ENCODE results near the gene SH3PXD2A.

Gene SH3PXD2A

GRCh38 chr10:103698266-103698665 is 157.1 kb downstream of the SH3PXD2A start:
- DNase-seq, result no peak

- DNase-seq, result no peak
Measured at GRCh38 chr10:103697787-103698186, 157.6 kb downstream of the SH3PXD2A start.

- peak; percentile 67 for DNase-seq
Measured at GRCh38 chr10:103696411-103697145, 158.8 kb downstream of the SH3PXD2A start.

- DNase-seq, result no peak
Measured at GRCh38 chr10:103696094-103696410, 159.3 kb downstream of the SH3PXD2A start.

GRCh38 chr10:103695584-103696005 is 159.8 kb downstream of the SH3PXD2A start:
- no peak for DNase-seq

- DNase-seq, result no peak
Measured at GRCh38 chr10:103693812-103694205, 161.6 kb downstream of the SH3PXD2A start.

GRCh38 chr10:103692952-103693811 is 162.2 kb downstream of the SH3PXD2A start:
- peak; percentile 24 for DNase-seq

GRCh38 chr10:103692436-103692951 is 162.9 kb downstream of the SH3PXD2A start:
- DNase-seq, result no peak

GRCh38 chr10:103691723-103692435 is 163.5 kb downstream of the SH3PXD2A start:
- no peak for DNase-seq

- DNase-seq, result no peak
Measured at GRCh38 chr10:103691267-103691666, 164.1 kb downstream of the SH3PXD2A start.

GRCh38 chr10:103690281-103690680 is 165.1 kb downstream of the SH3PXD2A start:
- DNase-seq, result no peak

- no peak for DNase-seq
Measured at GRCh38 chr10:103688491-103688890, 166.9 kb downstream of the SH3PXD2A start.

GRCh38 chr10:103687718-103688117 is 167.7 kb downstream of the SH3PXD2A start:
- no peak for DNase-seq

- DNase-seq, result no peak
Measured at GRCh38 chr10:103687172-103687571, 168.2 kb downstream of the SH3PXD2A start.

GRCh38 chr10:103685880-103686669 is 169.3 kb downstream of the SH3PXD2A start:
- DNase-seq, result peak; percentile 61

GRCh38 chr10:103683851-103684250 is 171.5 kb downstream of the SH3PXD2A start:
- no peak for DNase-seq

GRCh38 chr10:103682631-103683030 is 172.7 kb downstream of the SH3PXD2A start:
- DNase-seq, result no peak

GRCh38 chr10:103681617-103682399 is 173.6 kb downstream of the SH3PXD2A start:
- DNase-seq, result no peak

- DNase-seq, result no peak
Measured at GRCh38 chr10:103680869-103681236, 174.5 kb downstream of the SH3PXD2A start.

- DNase-seq, result no peak
Measured at GRCh38 chr10:103679096-103679790, 176.1 kb downstream of the SH3PXD2A start.

GRCh38 chr10:103678178-103678526 is 177.2 kb downstream of the SH3PXD2A start:
- DNase-seq, result peak; percentile 77
